Epithelial cell of proximal tubule (primary cell): Measurements from ENCODE around the gene ZNF536. TPM values are rescaled to one million over a fixed set of nuclear protein-coding genes. Genes with fewer than 3 reads are reported as not detected.
"Not testable (repeated sequence)": the region's sequence is repeated elsewhere in the genome, so short reads cannot be mapped to it uniquely, and the experiment has no call there.

Experiments
- DNase-seq: peaks from one replicate; pipeline ENCODE4 v3.0.0-alpha.2; 2011; ENCODE audit warnings: low read depth
- H3K4me3 ChIP-seq: 2 replicates; pipeline ENCODE4 v1.5.1; 2011; ENCODE audit warnings: low read depth, mild to moderate bottlenecking, low read length
- total RNA-seq: library from RNA; depleted of rRNA; stranded (reverse); fragments of >200 nt; gene quantifications from 2 replicates; pipeline ENCODE4 v1.2.3, GENCODE V29; 2015
- TF ChIP-seq, protein P1 (sequence below): conservative IDR thresholded peaks from 2 replicates; pipeline ENCODE4 v1.5.1; 2012; ENCODE audit warnings: low read depth, mild to moderate bottlenecking, low read length

Gene ZNF536
- total RNA-seq, 1 donor from 2014 or later, result not detected

DNA sequence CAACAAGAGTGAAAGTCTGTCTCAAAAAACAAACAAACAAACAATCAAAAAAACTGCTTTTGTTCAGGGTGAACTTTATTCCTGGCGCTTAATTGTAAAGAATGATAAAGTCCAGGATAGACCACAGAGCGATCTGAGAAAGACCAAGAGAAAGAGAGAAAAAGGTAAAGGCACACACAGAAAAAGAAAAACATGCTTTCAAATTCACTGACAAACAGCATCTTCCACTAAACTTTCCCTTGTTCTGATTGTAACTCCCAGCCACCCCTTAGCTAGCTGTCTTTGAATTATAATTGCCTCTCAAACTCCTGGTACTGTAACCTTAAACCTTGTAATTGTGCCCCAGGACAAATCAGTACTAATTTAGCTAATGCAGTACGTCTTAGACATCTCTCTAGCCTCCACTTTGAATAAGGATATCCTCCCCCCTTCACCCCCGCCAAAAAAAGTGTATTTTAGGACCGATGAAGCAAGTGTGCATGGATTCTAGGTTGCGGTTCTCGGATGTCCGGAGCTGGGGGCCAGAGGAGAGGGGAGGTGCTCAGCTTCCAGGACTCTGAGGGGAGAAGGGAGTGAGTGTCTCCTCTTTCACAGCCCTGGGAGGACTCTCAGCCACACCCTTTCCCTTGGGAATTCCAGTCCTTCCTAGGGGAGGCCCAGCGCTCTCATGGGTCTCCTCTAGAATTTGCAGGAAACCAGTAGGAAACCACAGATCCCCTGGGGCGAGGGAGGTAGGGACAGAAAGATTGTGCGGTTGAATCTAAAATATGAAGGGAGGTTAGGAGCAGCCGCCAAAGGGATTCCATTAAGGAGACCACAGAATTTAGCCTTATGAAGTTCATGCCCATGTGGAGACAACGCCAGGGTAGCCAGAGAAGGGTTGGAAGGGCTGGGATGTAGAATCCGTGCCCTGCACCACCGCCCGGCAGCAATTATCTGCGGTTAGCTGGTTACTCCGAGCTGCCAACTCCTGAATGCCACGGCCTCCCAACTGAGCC lies 19.7 kb downstream of the ZNF536 start:
- DNase-seq, result no peak
- TF ChIP-seq, protein P1, sequence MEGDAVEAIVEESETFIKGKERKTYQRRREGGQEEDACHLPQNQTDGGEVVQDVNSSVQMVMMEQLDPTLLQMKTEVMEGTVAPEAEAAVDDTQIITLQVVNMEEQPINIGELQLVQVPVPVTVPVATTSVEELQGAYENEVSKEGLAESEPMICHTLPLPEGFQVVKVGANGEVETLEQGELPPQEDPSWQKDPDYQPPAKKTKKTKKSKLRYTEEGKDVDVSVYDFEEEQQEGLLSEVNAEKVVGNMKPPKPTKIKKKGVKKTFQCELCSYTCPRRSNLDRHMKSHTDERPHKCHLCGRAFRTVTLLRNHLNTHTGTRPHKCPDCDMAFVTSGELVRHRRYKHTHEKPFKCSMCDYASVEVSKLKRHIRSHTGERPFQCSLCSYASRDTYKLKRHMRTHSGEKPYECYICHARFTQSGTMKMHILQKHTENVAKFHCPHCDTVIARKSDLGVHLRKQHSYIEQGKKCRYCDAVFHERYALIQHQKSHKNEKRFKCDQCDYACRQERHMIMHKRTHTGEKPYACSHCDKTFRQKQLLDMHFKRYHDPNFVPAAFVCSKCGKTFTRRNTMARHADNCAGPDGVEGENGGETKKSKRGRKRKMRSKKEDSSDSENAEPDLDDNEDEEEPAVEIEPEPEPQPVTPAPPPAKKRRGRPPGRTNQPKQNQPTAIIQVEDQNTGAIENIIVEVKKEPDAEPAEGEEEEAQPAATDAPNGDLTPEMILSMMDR, result no peak
- no peak overlapping the region for H3K4me3 ChIP-seq

- TF ChIP-seq, protein P1, result no peak
- no peak overlapping the region for H3K4me3 ChIP-seq
- no peak for DNase-seq
Observed at GRCh38 chr19:30393046-30393445, 20.9 kb downstream of the ZNF536 start.

- H3K4me3 ChIP-seq, result no peak overlapping the region
- no peak for DNase-seq
- TF ChIP-seq, protein P1, result no peak
Observed at GRCh38 chr19:30393729-30394480, 21.7 kb downstream of the ZNF536 start.

GRCh38 chr19:30394481-30395151 lies 22.4 kb downstream of the ZNF536 start:
- no peak overlapping the region for H3K4me3 ChIP-seq
- no peak for DNase-seq
- TF ChIP-seq, protein P1, result no peak

GRCh38 chr19:30395283-30395682 lies 23.1 kb downstream of the ZNF536 start:
- no peak for DNase-seq
- H3K4me3 ChIP-seq, result no peak overlapping the region
- TF ChIP-seq, protein P1, result no peak

GRCh38 chr19:30398539-30398938 lies 26.4 kb downstream of the ZNF536 start:
- not testable (repeated sequence) for DNase-seq, H3K4me3 ChIP-seq

- no peak overlapping the region for H3K4me3 ChIP-seq
- DNase-seq, result no peak
- TF ChIP-seq, protein P1, result no peak
Observed at GRCh38 chr19:30401956-30402355, 29.8 kb downstream of the ZNF536 start.
